ENCODE data around the gene PLP1. TPM values are rescaled to one million over a fixed set of nuclear protein-coding genes. Genes with fewer than 3 reads are reported as not detected.

PLP1 gene
- total RNA-seq, 1 experiment from 2014 or later = 88.3 TPM

- Histone ChIP-seq H3K18ac (ENCODE audit: insufficient read length, low read depth, low read length) (no peak overlapping the region), H2BK12ac (ENCODE audit: insufficient read length, low read depth, low read length) (no peak overlapping the region), H3K27ac (ENCODE audit: insufficient read length, low read depth, low read length) (no peak overlapping the region), H2BK5ac (ENCODE audit: insufficient read length, low read length) (no peak overlapping the region), H4K8ac (replicated peaks; ENCODE audit: insufficient read length, low read depth, low read length) (no peak overlapping the region), H3K23ac (ENCODE audit: insufficient read length, low read depth, low read length) (no peak overlapping the region), H2BK20ac (ENCODE audit: low read depth, low read length, poor library complexity, severe bottlenecking) (no peak overlapping the region), H2BK15ac (ENCODE audit: low read depth, low read length) (no peak overlapping the region), H3T11ph (ENCODE audit: low read length) (no peak overlapping the region), H4K91ac (ENCODE audit: insufficient read length, low read depth, low read length) (no peak overlapping the region), H2BK120ac (ENCODE audit: low read depth, low read length, poor library complexity, severe bottlenecking) (no peak overlapping the region), H4K5ac (ENCODE audit: insufficient read length, low read depth, low read length) (no peak overlapping the region), H2AFZ (ENCODE audit: low read length) (no peak overlapping the region), H3K4ac (ENCODE audit: low read depth, low read length) (no peak overlapping the region), H3K4me1 (ENCODE audit: insufficient read depth, low read length) (no peaks in the 10 kb centered on the region), H3K79me2 (ENCODE audit: insufficient read depth, low read length) (no peaks in the 10 kb centered on the region), H3K4me2 (ENCODE audit: insufficient read depth, insufficient read length, low read length) (no peak overlapping the region), H3K23me2 (ENCODE audit: insufficient read length, low read depth, low read length, poor library complexity, severe bottlenecking) (no peaks in the 10 kb centered on the region), H3K9me3 (ENCODE audit: control insufficient read depth, low read depth, low read length) (no peaks in the 10 kb centered on the region), H3K79me1 (ENCODE audit: insufficient read depth, low read depth, low read length, poor library complexity, severe bottlenecking) (no peaks in the 10 kb centered on the region), H4K20me1 (ENCODE audit: control insufficient read depth, insufficient read depth, insufficient read length) (no peaks in the 10 kb centered on the region), H3K56ac (ENCODE audit: insufficient read length, low read depth, low read length) (no peak overlapping the region), H3K14ac (ENCODE audit: insufficient read depth, low read length) (no peak overlapping the region), H2AK5ac (ENCODE audit: insufficient read length, low read length) (no peak overlapping the region), H3K27me3 (ENCODE audit: insufficient read depth, low read length) (no peaks in the 10 kb centered on the region), H3K9ac (ENCODE audit: extremely low read depth, insufficient read length, low read length) (no peak overlapping the region)
- H3K9me3 Mint-ChIP-seq = peaks cover 0 to 21% of the 10 kb centered on the region in 2 experiments; a peak in 2 of 5 replicates
- H3K36me3 Mint-ChIP-seq (ENCODE audit: insufficient read depth in 1 of 3, low read depth in 3 of 3) = peaks cover 33 to 60% (median 48%) of the 10 kb centered on the region in 3 experiments; a peak in 6 of 7 replicates
- H3K27me3 Mint-ChIP-seq (ENCODE audit: low read depth) = no peaks in the 10 kb centered on the region
- no CpG with 5 or more reads among the region's 4 CpGs for WGBS (ENCODE audit: extremely low coverage, insufficient read length, low lambda C conversion rate)
- TF ChIP-seq CTCF (conservative IDR thresholded peaks at IDR 0.05) = no peak
- H3K4me3 Mint-ChIP-seq = no peak overlapping the region
- no peak overlapping the region for H3K27ac Mint-ChIP-seq
- peaks cover 0 to 4% of the 10 kb centered on the region in 2 experiments; a peak in 2 of 4 replicates for H3K4me1 Mint-ChIP-seq
- DNase-seq = no peak
Measured at GRCh38 chrX:103791228-103791627, 14.6 kb downstream of the PLP1 start.

Measured in H9 (cell line).